Stomach (tissue), 9 donors: ENCODE data around the gene SYT14. TPM values are rescaled to one million over a fixed set of nuclear protein-coding genes. Genes with fewer than 3 reads are reported as not detected.
"Not testable (repeated sequence)": the region's sequence is repeated elsewhere in the genome, so short reads cannot be mapped to it uniquely, and the experiment has no call there.

Source experiments
- DNase-seq, 2 donors: peaks; one replicate each; pipeline versions ENCODE4 v3.0.0 to v3.0.0-alpha.2; 2013 to 2019
- H3K27ac ChIP-seq, 5 donors: fragments of 200-600 bp in 4 of 5; sonication (generic) in 4 of 5; one replicate each; pipeline ENCODE4 v1.5.1; 2013 to 2019; ENCODE audit warnings: mild to moderate bottlenecking in 1 of 5, moderate library complexity in 1 of 5
- H3K27me3 ChIP-seq, 3 donors: fragments of 200-600 bp; sonication (generic); one replicate each; pipeline ENCODE4 v1.5.1; 2017 to 2019; ENCODE audit warnings: mixed run types in 1 of 3
- H3K36me3 ChIP-seq, 4 donors: fragments of 200-600 bp; sonication (generic); 1 replicate in 3 of 4; 2 replicates in 1 of 4; pipeline ENCODE4 v1.5.1; 2016 to 2019
- H3K4me1 ChIP-seq, 4 donors: fragments of 200-600 bp; sonication (generic); one replicate each; pipeline ENCODE4 v1.5.1; 2016 to 2019
- H3K4me3 ChIP-seq, 4 donors: fragments of 200-600 bp; sonication (generic) in 3 of 4; one replicate each; pipeline ENCODE4 v1.5.1; 2016 to 2019; ENCODE audit warnings: mild to moderate bottlenecking in 1 of 4
- H3K9me3 ChIP-seq, 4 donors: fragments of 200-600 bp; sonication (generic); one replicate each; pipeline ENCODE4 v1.5.1; 2016 to 2019
- EP300 ChIP-seq: sonication (generic); formaldehyde crosslinking; IDR thresholded peaks from one replicate; pipeline ENCODE4 v1.6.1; 2017; ENCODE audit warnings: antibody characterized with exemption
- POLR2A ChIP-seq, 4 donors: fragments of 450-650 bp; IDR thresholded peaks; one replicate each; pipeline ENCODE4 v1.6.1; 2016; ENCODE audit warnings: antibody characterized with exemption in 4 of 4, control low read depth in 2 of 4, mild to moderate bottlenecking in 1 of 4, moderate library complexity in 1 of 4
- POLR2AphosphoS5 ChIP-seq, 3 donors: sonication (generic); formaldehyde crosslinking; IDR thresholded peaks; one replicate each; pipeline ENCODE4 v1.6.1; 2016; ENCODE audit warnings: antibody characterized with exemption in 3 of 3
- WGBS, 5 donors: extraction: QIAGEN DNeasy Blood & Tissue Kit in 3 of 5; methylation state at CpG; one replicate each; pipeline versions ENCODE4 v1.1.5 to v1.1.7; 2013 to 2018; 5-methylcytosine and 5-hydroxymethylcytosine counted together
- intact Hi-C: fragments of 100-400 bp; cut with DNase I; formaldehyde crosslinking; loops from one replicate; pipeline ENCODE4 v1.15.1; 2023; ENCODE audit warnings: low total_unique reads
- polyA plus RNA-seq, 3 donors: library from polyadenylated mRNA; stranded (reverse); fragments of 200-250 nt; gene quantifications; one replicate each; pipeline ENCODE4 v1.2.3, GENCODE V29; 2013
- total RNA-seq, 5 donors: library from RNA; depleted of rRNA; stranded (reverse); fragments of >200 nt; gene quantifications; one replicate each; pipeline versions ENCODE4 v1.1.0 to v1.2.3, GENCODE V29; 2014 to 2016
- TF ChIP-seq, protein P1 (sequence below), 7 experiments: fragments of 450-650 bp in 4 of 7; fragments of 200-600 bp in 3 of 7; sonication (generic) in 3 of 7; IDR thresholded peaks; one replicate each; pipeline ENCODE4 v1.5.1; 2016 to 2019; ENCODE audit warnings: antibody characterized with exemption in 7 of 7, control low read depth in 2 of 7, mild to moderate bottlenecking in 1 of 7
- donor health status: healthy with polysubstance abuse.
- donor health status: Bipolar disorder and iron deficiency.
- donor health status: healthy.

The SYT14 gene
- total and polyA plus RNA-seq, 8 donors = 0.03 to 1.1 (median 0.10) TPM; not detected in 4

DNA sequence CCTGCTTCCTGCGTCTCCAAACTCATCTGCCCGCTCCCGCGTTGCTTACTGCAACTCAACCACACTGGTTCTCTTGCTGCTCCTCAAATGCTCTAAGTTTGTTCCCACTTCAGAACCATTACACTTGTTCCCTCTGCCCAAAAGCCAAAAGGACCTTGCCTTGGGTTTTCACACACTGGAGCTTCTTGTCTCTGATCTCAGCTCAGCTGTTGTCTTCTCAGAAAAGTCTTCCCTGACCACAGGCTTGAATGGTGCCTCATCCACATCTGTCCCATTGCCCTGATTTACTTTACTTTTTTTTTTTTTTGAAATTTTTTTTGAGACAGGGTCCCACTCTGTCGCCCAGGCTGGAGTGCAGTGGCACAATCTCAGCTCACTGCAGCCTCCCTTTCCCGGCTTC, 44.3 kb upstream of the SYT14 start:
- no peaks in the 10 kb centered on the region for H3K9me3 ChIP-seq
- no peak for DNase-seq

GRCh38 chr1:209895709-209896108, 42.3 kb upstream of the SYT14 start:
- intact Hi-C loops = no loop called here
- no peaks in the 10 kb centered on the region for H3K27me3 ChIP-seq
- DNase-seq = no peak
- no peak overlapping the region for H3K27ac ChIP-seq
- no peak overlapping the region for H3K4me3 ChIP-seq
- no peaks in the 10 kb centered on the region for H3K4me1 ChIP-seq
- no peaks in the 10 kb centered on the region for H3K36me3 ChIP-seq
- no peak for TF ChIP-seq POLR2A (IDR thresholded peaks at IDR 0.05)
- TF ChIP-seq POLR2AphosphoS5 (IDR thresholded peaks at IDR 0.05) = no peak
- no peak for TF ChIP-seq EP300
- TF ChIP-seq, protein P1, sequence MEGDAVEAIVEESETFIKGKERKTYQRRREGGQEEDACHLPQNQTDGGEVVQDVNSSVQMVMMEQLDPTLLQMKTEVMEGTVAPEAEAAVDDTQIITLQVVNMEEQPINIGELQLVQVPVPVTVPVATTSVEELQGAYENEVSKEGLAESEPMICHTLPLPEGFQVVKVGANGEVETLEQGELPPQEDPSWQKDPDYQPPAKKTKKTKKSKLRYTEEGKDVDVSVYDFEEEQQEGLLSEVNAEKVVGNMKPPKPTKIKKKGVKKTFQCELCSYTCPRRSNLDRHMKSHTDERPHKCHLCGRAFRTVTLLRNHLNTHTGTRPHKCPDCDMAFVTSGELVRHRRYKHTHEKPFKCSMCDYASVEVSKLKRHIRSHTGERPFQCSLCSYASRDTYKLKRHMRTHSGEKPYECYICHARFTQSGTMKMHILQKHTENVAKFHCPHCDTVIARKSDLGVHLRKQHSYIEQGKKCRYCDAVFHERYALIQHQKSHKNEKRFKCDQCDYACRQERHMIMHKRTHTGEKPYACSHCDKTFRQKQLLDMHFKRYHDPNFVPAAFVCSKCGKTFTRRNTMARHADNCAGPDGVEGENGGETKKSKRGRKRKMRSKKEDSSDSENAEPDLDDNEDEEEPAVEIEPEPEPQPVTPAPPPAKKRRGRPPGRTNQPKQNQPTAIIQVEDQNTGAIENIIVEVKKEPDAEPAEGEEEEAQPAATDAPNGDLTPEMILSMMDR (IDR thresholded peaks at IDR 0.05) = no peak
- 36 to 51% (median 45%) methylated on average over 4 of the region's 4 CpGs for WGBS, 5 donors
- H3K9me3 ChIP-seq = no peaks in the 10 kb centered on the region

More for the DNA sequence above, 44.3 kb upstream of the SYT14 start:
- no peaks in the 10 kb centered on the region for H3K36me3 ChIP-seq
- H3K27ac ChIP-seq = no peak overlapping the region
- intact Hi-C loops = no loop called here
- 84 to 92% (median 91%) methylated on average over 6 of the region's 6 CpGs for WGBS, 5 donors
- no peaks in the 10 kb centered on the region for H3K27me3 ChIP-seq
- no peak for TF ChIP-seq POLR2AphosphoS5 (IDR thresholded peaks at IDR 0.05)
- no peak for TF ChIP-seq EP300
- TF ChIP-seq, protein P1 (IDR thresholded peaks at IDR 0.05) = no peak
- no peak for TF ChIP-seq POLR2A (IDR thresholded peaks at IDR 0.05)
- no peak overlapping the region for H3K4me3 ChIP-seq
- H3K4me1 ChIP-seq = no peaks in the 10 kb centered on the region

GRCh38 chr1:209896346-209896745, 41.7 kb upstream of the SYT14 start:
- no peaks in the 10 kb centered on the region for H3K36me3 ChIP-seq
- no peaks in the 10 kb centered on the region for H3K27me3 ChIP-seq
- TF ChIP-seq POLR2AphosphoS5 (IDR thresholded peaks at IDR 0.05) = no peak
- TF ChIP-seq, protein P1 (IDR thresholded peaks at IDR 0.05) = no peak
- no peak for TF ChIP-seq EP300
- TF ChIP-seq POLR2A (IDR thresholded peaks at IDR 0.05) = no peak
- WGBS, 5 donors = 78 to 83% (median 82%) methylated on average over 4 of the region's 4 CpGs
- H3K27ac ChIP-seq = no peak overlapping the region
- no peaks in the 10 kb centered on the region for H3K4me1 ChIP-seq
- intact Hi-C loops = no loop called here
- DNase-seq = no peak
- H3K9me3 ChIP-seq = no peaks in the 10 kb centered on the region
- no peak overlapping the region for H3K4me3 ChIP-seq

- WGBS, 5 donors = 64 to 76% (median 70%) methylated on average over 6 of the region's 6 CpGs
- intact Hi-C loops, H3K4me1 ChIP-seq, DNase-seq, H3K27ac ChIP-seq, H3K36me3 ChIP-seq, H3K9me3 ChIP-seq, H3K4me3 ChIP-seq, H3K27me3 ChIP-seq: not testable (repeated sequence)
These were observed 39.7 kb upstream of the SYT14 start for GRCh38 chr1:209898271-209898670.

DNA sequence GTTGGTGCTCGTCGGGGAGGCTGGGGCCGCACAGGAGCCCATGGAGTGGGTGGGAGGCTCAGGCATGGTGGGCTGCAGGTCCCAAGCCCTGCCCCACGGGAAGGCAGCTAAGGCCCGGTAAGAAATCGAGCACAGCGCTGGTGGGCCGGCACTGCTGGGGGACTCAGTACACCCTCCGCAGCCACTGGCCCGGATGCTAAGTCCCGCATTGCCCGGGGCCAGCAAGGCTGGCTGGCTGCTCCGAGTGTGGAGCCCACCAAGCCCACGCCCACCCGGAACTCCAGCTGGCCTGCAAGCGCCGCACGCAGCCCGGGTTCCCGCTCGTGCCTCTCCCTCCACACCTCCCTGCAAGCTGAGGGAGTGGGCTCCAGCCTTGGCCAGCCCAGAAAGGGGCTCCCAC, 39.2 kb upstream of the SYT14 start:
- H3K36me3 ChIP-seq, H3K4me1 ChIP-seq, intact Hi-C loops, DNase-seq, H3K27me3 ChIP-seq, H3K4me3 ChIP-seq, H3K9me3 ChIP-seq, H3K27ac ChIP-seq: not testable (repeated sequence)
- WGBS, 5 donors = 92 to 100% (median 94%) methylated on average over 13 to 21 of the region's 21 CpGs
